Mesendoderm (in vitro differentiated cells): ENCODE measurements around the gene THADA.

Experiments
- DNase-seq: peaks from one replicate; pipeline ENCODE4 v3.0.0; 2013
- H2AK5ac ChIP-seq: 2 replicates; pipeline ENCODE4 v1.6.1; 2013; ENCODE audit warnings: low read length, inconsistent platforms
- H2BK120ac ChIP-seq: 2 replicates; pipeline ENCODE4 v1.6.1; 2013; ENCODE audit warnings: low read depth, mild to moderate bottlenecking, low read length, moderate library complexity, mixed read lengths
- H2BK15ac ChIP-seq: replicated peaks from 2 replicates; pipeline ENCODE4 v1.6.1; 2013; ENCODE audit warnings: low read depth, mild to moderate bottlenecking, moderate library complexity
- H2BK5ac ChIP-seq: 2 replicates; pipeline ENCODE4 v1.6.1; 2013; ENCODE audit warnings: low read length, inconsistent platforms
- H3K18ac ChIP-seq: 2 replicates; pipeline ENCODE4 v1.6.1; 2013; ENCODE audit warnings: mild to moderate bottlenecking, low read length, mixed read lengths
- H3K23ac ChIP-seq: one replicate; pipeline ENCODE4 v1.6.1; 2013; ENCODE audit warnings: low read length
- H3K27ac ChIP-seq: 2 replicates; pipeline ENCODE4 v1.5.1; 2013; ENCODE audit warnings: low read depth, mild to moderate bottlenecking, inconsistent platforms, low read length, moderate library complexity
- H3K27me3 ChIP-seq: 2 replicates; pipeline ENCODE4 v1.6.1; 2013; ENCODE audit warnings: low read length, control low read depth, mild to moderate bottlenecking, inconsistent platforms; ENCODE audit not compliant: insufficient read depth, poor library complexity
- H3K36me3 ChIP-seq: 2 replicates; pipeline ENCODE4 v1.6.1; 2013; ENCODE audit warnings: low read length, inconsistent platforms; ENCODE audit not compliant: control insufficient read depth, insufficient read depth
- H3K4ac ChIP-seq: one replicate; pipeline ENCODE4 v1.6.1; 2013; ENCODE audit warnings: low read depth, mild to moderate bottlenecking, low read length, moderate library complexity
- H3K4me1 ChIP-seq: 2 replicates; pipeline ENCODE4 v1.6.1; 2013; ENCODE audit warnings: low read depth, low read length, inconsistent platforms; ENCODE audit not compliant: control insufficient read depth
- H3K4me2 ChIP-seq: 2 replicates; pipeline ENCODE4 v1.6.1; 2013; ENCODE audit warnings: low read length
- H3K4me3 ChIP-seq: 2 replicates; pipeline ENCODE4 v1.5.1; 2013; ENCODE audit warnings: mild to moderate bottlenecking, low read length
- H3K56ac ChIP-seq: one replicate; pipeline ENCODE4 v1.6.1; 2013; ENCODE audit warnings: low read length
- H3K79me1 ChIP-seq: 2 replicates; pipeline ENCODE4 v1.6.1; 2013; ENCODE audit warnings: low read length, inconsistent platforms
- H3K79me2 ChIP-seq: 2 replicates; pipeline ENCODE4 v1.6.1; 2013; ENCODE audit warnings: mild to moderate bottlenecking, low read length; ENCODE audit not compliant: control insufficient read depth, insufficient read depth
- H3K9ac ChIP-seq: 2 replicates; pipeline ENCODE4 v1.6.1; 2013; ENCODE audit warnings: low read length, inconsistent platforms
- H4K5ac ChIP-seq: one replicate; pipeline ENCODE4 v1.6.1; 2013; ENCODE audit warnings: low read length
- H4K8ac ChIP-seq: one replicate; pipeline ENCODE4 v1.6.1; 2013; ENCODE audit warnings: low read depth, mild to moderate bottlenecking, control low read depth, low read length, moderate library complexity
- WGBS: extraction: QIAGEN DNeasy Blood & Tissue Kit; methylation state at CpG from one replicate; pipeline ENCODE4 v1.1.7; 2013; ENCODE audit warnings: low lambda C conversion rate, missing lambda C conversion rate; ENCODE audit not compliant: insufficient coverage; ENCODE audit errors: extremely low coverage; 5-methylcytosine and 5-hydroxymethylcytosine counted together

THADA gene

GRCh38 chr2:43465234-43465633 lies 130.6 kb downstream of the THADA start:
- Histone ChIP-seq H3K4me2 (no peak overlapping the region), H3K18ac (no peak overlapping the region)
- DNase-seq, result no peak

GRCh38 chr2:43464590-43464989 lies 131.2 kb downstream of the THADA start:
- Histone ChIP-seq H2AK5ac (no peak overlapping the region), H3K79me2 (no peaks in the 10 kb centered on the region), H2BK5ac (no peak overlapping the region), H3K18ac (no peak overlapping the region), H3K9ac (no peak overlapping the region), H3K4me3 (no peak overlapping the region), H3K23ac (no peak overlapping the region), H2BK15ac (no peak overlapping the region), H3K56ac (no peak overlapping the region), H3K79me1 (no peaks in the 10 kb centered on the region), H3K4me2 (no peak overlapping the region), H3K4ac (no peak overlapping the region), H3K4me1 (peaks cover 2% of the 10 kb centered on the region), H2BK120ac (no peak overlapping the region), H4K5ac (no peak overlapping the region), H3K27me3 (no peaks in the 10 kb centered on the region), H3K36me3 (no peaks in the 10 kb centered on the region), H3K27ac (no peak overlapping the region), H4K8ac (no peak overlapping the region)
- DNase-seq, result no peak
- no CpG with 5 or more reads among the region's 7 CpGs for WGBS

More at GRCh38 chr2:43465234-43465633, 130.6 kb downstream of the THADA start:
- H2BK5ac ChIP-seq, result no peak overlapping the region
- no peak overlapping the region for H3K9ac ChIP-seq
- H4K5ac ChIP-seq, result no peak overlapping the region
- WGBS, result no CpG with 5 or more reads among the region's 2 CpGs
- peaks cover 3% of the 10 kb centered on the region for H3K4me1 ChIP-seq
- no peak overlapping the region for H2BK15ac ChIP-seq
- H4K8ac ChIP-seq, result no peak overlapping the region
- no peaks in the 10 kb centered on the region for H3K36me3 ChIP-seq
- H3K79me1 ChIP-seq, result no peaks in the 10 kb centered on the region
- no peak overlapping the region for H2BK120ac ChIP-seq
- no peak overlapping the region for H3K4me3 ChIP-seq
- H3K4ac ChIP-seq, result no peak overlapping the region
- H2AK5ac ChIP-seq, result no peak overlapping the region
- no peaks in the 10 kb centered on the region for H3K27me3 ChIP-seq
- H3K23ac ChIP-seq, result no peak overlapping the region
- H3K79me2 ChIP-seq, result no peaks in the 10 kb centered on the region
- no peak overlapping the region for H3K56ac ChIP-seq
- H3K27ac ChIP-seq, result no peak overlapping the region

DNA sequence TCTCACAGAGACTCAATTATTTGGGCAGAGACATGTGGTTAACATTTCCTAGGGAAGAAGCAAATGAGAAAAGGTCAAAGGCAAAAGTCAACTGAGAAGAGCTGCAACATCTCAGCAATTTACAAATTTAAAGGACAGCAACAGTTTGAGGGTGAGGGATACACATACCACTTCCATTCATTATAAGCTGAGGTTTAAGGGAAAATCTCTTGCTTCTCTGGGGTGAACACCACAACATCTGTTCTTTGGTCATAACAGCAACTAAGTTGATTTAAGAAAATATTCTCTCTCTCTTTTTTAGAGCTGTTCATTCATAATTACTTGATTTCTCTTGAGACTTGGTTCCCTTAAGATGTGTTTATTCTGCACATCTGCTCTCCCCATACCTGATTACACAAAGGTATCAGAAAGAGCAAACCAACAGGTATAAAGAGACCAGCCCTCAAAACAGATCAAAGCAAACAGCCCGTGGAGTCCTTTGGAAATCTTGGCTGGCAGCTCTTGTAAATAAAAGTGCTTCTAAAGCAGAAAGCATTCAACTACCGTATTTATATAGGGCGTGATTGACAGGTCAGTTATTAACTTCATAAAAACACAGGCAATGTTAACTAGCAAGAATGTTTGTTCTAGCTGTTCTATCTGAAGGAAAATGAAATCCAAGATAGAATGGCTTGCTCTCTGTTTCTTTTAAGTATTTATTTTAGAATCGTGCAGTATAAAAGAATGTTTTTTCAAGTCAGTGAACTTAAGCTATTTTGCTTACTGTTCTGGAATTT lies 132.8 kb downstream of the THADA start:
- Histone ChIP-seq H3K79me2 (no peaks in the 10 kb centered on the region), H3K4me1 (no peaks in the 10 kb centered on the region), H3K4me3 (no peak overlapping the region), H2BK15ac (no peak overlapping the region), H3K23ac (no peak overlapping the region), H3K56ac (no peak overlapping the region), H3K27me3 (no peaks in the 10 kb centered on the region), H4K5ac (no peak overlapping the region), H3K79me1 (no peaks in the 10 kb centered on the region), H2AK5ac (no peak overlapping the region), H3K4ac (no peak overlapping the region), H3K4me2 (no peak overlapping the region), H4K8ac (no peak overlapping the region), H2BK5ac (no peak overlapping the region), H3K9ac (no peak overlapping the region), H3K27ac (no peak overlapping the region), H3K18ac (no peak overlapping the region), H2BK120ac (no peak overlapping the region), H3K36me3 (no peaks in the 10 kb centered on the region)
- no peak for DNase-seq
- WGBS, result no CpG with 5 or more reads among the region's 4 CpGs

GRCh38 chr2:43461453-43462073 lies 134.3 kb downstream of the THADA start:
- Histone ChIP-seq H3K4me1 (no peaks in the 10 kb centered on the region), H3K27ac (no peak overlapping the region), H4K5ac (no peak overlapping the region), H3K18ac (no peak overlapping the region), H3K79me1 (no peaks in the 10 kb centered on the region), H2AK5ac (no peak overlapping the region), H3K4me2 (no peak overlapping the region), H3K23ac (no peak overlapping the region), H2BK120ac (no peak overlapping the region), H2BK5ac (no peak overlapping the region), H3K79me2 (no peaks in the 10 kb centered on the region), H3K4ac (no peak overlapping the region), H3K27me3 (no peaks in the 10 kb centered on the region), H4K8ac (no peak overlapping the region), H2BK15ac (no peak overlapping the region), H3K56ac (no peak overlapping the region), H3K9ac (no peak overlapping the region), H3K36me3 (no peaks in the 10 kb centered on the region), H3K4me3 (no peak overlapping the region)
- no peak for DNase-seq
- no CpG with 5 or more reads among the region's 3 CpGs for WGBS

DNA sequence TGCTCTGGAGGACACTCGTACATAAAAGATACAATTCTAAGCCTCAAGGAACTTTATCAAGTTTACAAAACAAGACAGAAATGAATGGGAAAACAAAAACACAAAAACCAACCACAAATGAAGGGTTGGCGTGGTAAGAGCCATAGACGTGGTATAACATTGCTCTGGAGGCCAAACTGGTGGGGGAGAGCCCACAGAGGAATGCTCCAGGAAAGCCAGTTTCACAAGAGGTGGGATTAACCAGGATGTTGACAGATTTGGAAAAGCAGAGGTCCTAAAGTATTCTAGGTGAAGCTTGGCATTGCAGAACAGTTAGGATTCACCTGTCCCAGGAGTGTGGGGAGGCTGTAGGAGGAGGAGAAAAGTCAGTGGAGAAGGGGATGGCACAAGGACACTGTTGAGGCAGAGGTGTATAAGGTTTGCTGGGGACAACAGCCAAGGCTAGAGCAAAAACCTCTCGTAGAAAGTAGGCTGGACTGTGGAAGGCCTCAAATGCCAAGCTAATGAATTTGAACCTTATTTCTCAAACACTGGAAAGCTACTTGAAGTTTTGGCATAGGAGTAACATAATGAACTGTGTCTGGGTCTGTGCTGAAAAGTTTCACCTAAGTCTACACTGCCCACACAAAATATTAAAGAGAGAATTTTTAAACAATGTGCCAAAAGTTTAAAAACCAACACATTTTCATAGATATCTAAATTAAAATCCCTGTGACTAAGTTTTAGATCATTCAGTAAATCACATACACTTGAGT lies 135.1 kb downstream of the THADA start:
- H3K36me3 ChIP-seq, result no peaks in the 10 kb centered on the region
- H4K5ac ChIP-seq, result no peak overlapping the region
- H3K79me2 ChIP-seq, result no peaks in the 10 kb centered on the region
- H2BK5ac ChIP-seq, result no peak overlapping the region
- H3K4ac ChIP-seq, result no peak overlapping the region
- H3K79me1 ChIP-seq, result no peaks in the 10 kb centered on the region
- H3K56ac ChIP-seq, result no peak overlapping the region
- no peak overlapping the region for H3K18ac ChIP-seq
- no peak overlapping the region for H3K27ac ChIP-seq
- H2BK15ac ChIP-seq, result no peak overlapping the region
- H3K23ac ChIP-seq, result no peak overlapping the region
- no peaks in the 10 kb centered on the region for H3K27me3 ChIP-seq
- no peak overlapping the region for H2BK120ac ChIP-seq
- no peak overlapping the region for H3K4me2 ChIP-seq
- no peak overlapping the region for H2AK5ac ChIP-seq
- no peak overlapping the region for H3K9ac ChIP-seq
- H3K4me3 ChIP-seq, result no peak overlapping the region
- no peak overlapping the region for H4K8ac ChIP-seq
- no CpG with 5 or more reads among the region's 4 CpGs for WGBS
- no peaks in the 10 kb centered on the region for H3K4me1 ChIP-seq
- DNase-seq, result no peak
